Measurements from ENCODE around the gene TBX1. TPM values are rescaled to one million over a fixed set of nuclear protein-coding genes. Genes with fewer than 3 reads are reported as not detected.

Gene TBX1
- polyA plus RNA-seq, 3 donors = 0.25 to 0.95 (median 0.67) TPM

DNA sequence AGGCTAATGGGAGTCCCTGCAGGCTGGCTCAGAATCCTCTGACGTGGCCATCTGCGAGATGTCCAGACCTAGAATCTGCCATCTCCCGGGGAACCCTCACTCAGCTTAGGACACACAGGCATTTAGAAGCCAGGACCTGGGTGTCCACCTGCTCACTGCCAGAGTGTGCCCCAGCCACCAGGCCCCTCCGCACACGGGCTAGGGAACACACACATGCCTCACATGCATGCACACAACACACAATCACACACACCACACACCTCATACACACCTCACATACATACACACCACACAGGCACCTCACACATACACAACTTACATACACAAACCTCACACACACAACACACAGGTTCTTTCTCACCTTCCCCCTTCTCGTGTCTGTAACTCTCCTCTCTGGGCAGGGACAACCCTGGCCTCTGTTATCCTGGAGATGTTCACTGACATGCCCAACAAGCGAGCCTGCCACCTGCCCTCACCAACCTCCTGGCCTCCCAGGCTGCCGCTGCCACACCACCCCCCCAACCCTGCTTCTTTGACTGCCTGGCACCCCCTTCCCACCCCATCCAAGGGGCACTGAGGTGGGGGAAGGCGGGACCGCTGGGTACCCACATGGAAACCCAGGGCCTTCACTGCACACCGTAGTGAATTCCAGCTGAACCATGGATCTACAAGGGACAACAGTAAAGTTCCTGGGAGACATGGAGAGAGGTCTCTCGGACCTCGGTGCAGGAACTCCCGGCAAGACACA is 56.0 kb downstream of the TBX1 start:
- DNase-seq (ENCODE audit: extremely low read depth in 1 of 11, low read depth in 9 of 11, low spot score in 4 of 11) = no peak

Other genes starting within 250 kb of the TBX1 start
- gene CLDN5, start 236.4 kb upstream of the TBX1 start, polyA plus RNA-seq (ENCODE audit: insufficient read length in 3 of 3) = 10 to 100 TPM; 16.3 to 40.9 (median 40.7) TPM
- 10 to 100 TPM; 37.4 to 38.4 (median 37.7) TPM for gene SEPTIN5, start 46.3 kb upstream of the TBX1 start, polyA plus RNA-seq (ENCODE audit: insufficient read length in 3 of 3)
- 1 to 10 TPM; 2.8 to 7.0 (median 4.5) TPM for gene GP1BB, start 37.2 kb upstream of the TBX1 start, polyA plus RNA-seq (ENCODE audit: insufficient read length in 3 of 3)
- gene GNB1L, start 94.1 kb downstream of the TBX1 start, polyA plus RNA-seq (ENCODE audit: insufficient read length in 3 of 3) = 1 to 10 TPM; 3.2 to 5.8 (median 4.7) TPM
- 10 to 100 TPM; 21.2 to 25.2 (median 24.3) TPM for gene RTL10, start 94.1 kb downstream of the TBX1 start, polyA plus RNA-seq (ENCODE audit: insufficient read length in 3 of 3)
- gene COMT, start 181.0 kb downstream of the TBX1 start, polyA plus RNA-seq (ENCODE audit: insufficient read length in 3 of 3) = 100 to 1,000 TPM in 2 of 3 donors, 10 to 100 TPM in 1; 82.5 to 123 (median 116) TPM
- gene TXNRD2, start 181.0 kb downstream of the TBX1 start, polyA plus RNA-seq (ENCODE audit: insufficient read length in 3 of 3) = 10 to 100 TPM; 22.0 to 32.1 (median 28.2) TPM

All from renal cortex interstitium (tissue), 11 donors.